GM23248 (cell line): Measurements from ENCODE around the gene PRODH2.

Experiments used
- EZH2 ChIP-seq: fragments of 200-600 bp; sonication (generic); IDR thresholded peaks from 2 replicates; pipeline ENCODE4 v1.6.1; 2018; ENCODE audit warnings: antibody characterized with exemption, mild to moderate bottlenecking; ENCODE audit not compliant: insufficient read depth, poor library complexity, severe bottlenecking
- EZH2phosphoT487 ChIP-seq: fragments of 200-600 bp; sonication (generic); IDR thresholded peaks from 2 replicates; pipeline ENCODE4 v1.6.1; 2018; ENCODE audit warnings: antibody characterized with exemption, moderate library complexity, mild to moderate bottlenecking, low read depth; ENCODE audit not compliant: insufficient read depth

DNA sequence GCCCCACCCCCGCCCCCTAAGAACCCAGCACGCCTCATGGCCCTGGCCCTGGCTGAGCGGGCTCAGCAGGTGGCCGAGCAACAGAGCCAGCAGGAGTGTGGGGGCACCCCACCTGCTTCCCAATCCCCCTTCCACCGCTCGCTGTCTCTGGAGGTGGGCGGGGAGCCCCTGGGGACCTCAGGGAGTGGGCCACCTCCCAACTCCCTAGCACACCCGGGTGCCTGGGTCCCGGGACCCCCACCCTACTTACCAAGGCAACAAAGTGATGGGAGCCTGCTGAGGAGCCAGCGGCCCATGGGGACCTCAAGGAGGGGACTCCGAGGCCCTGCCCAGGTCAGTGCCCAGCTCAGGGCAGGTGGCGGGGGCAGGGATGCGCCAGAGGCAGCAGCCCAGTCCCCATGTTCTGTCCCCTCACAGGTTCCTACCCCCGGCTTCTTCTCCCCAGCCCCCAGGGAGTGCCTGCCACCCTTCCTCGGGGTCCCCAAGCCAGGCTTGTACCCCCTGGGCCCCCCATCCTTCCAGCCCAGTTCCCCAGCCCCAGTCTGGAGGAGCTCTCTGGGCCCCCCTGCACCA lies 25.3 kb downstream of the PRODH2 start:
- TF ChIP-seq EZH2, result no peak
- TF ChIP-seq EZH2phosphoT487, result no peak
